Motor neuron (in vitro differentiated cells): ENCODE measurements around the gene TSPAN3. TPM values are rescaled to one million over a fixed set of nuclear protein-coding genes. Genes with fewer than 3 reads are reported as not detected.

ENCODE experiments used
- ATAC-seq, 8 experiments: fragments of 200-7000 bp; cut with Tn5 transposase; replicated peaks in 6 of 8; 2 replicates each; pipeline ENCODE4 v1.8.0; 2021; ENCODE audit warnings: mild to moderate bottlenecking in 8 of 8, moderate library complexity in 8 of 8
- H3K27ac ChIP-seq, 2 donors: fragments of 250-450 bp; sonication (Bioruptor Pico); 2 replicates each; pipeline ENCODE4 v1.9.0; 2021; ENCODE audit warnings: antibody characterized with exemption in 2 of 2, mild to moderate bottlenecking in 2 of 2, moderate library complexity in 1 of 2
- H3K4me1 ChIP-seq, 2 donors: fragments of 250-450 bp; sonication (Bioruptor Pico); replicated peaks in 1 of 2; 2 replicates each; pipeline ENCODE4 v1.6.1; 2021; ENCODE audit warnings: antibody characterized with exemption in 2 of 2, mild to moderate bottlenecking in 2 of 2, moderate library complexity in 1 of 2
- H3K4me3 ChIP-seq, 5 donors: fragments of 250-450 bp; sonication (Bioruptor Pico); 2 replicates each; pipeline ENCODE4 v1.9.0; 2021; ENCODE audit warnings: antibody characterized with exemption in 5 of 5, mild to moderate bottlenecking in 5 of 5, moderate library complexity in 4 of 5
- WGBS, 10 experiments: fragments of 450-650 bp; shearing (Covaris generic); methylation state at CpG; one replicate each; pipeline ENCODE4 v1.0.0; 2022; 5-methylcytosine and 5-hydroxymethylcytosine counted together
- in situ Hi-C, 9 experiments: fragments of 400-800 bp; cut with MboI; loops; one replicate each; pipeline ENCODE4 v1.15.0; 2021; ENCODE audit warnings: low sequenced_read_pairs in 9 of 9, low pct_unique_long_range_greater_than_20kb in 2 of 9; ENCODE audit not compliant: unreplicated experiment in 9 of 9
- total RNA-seq, 8 experiments: library from RNA; unstranded; fragments of 300-600 nt; gene quantifications; 2 replicates each; pipeline versions ENCODE4 v1.2.3 to v1.2.4, GENCODE V29; 2022

The TSPAN3 gene
- total RNA-seq, 8 experiments from 2014 or later = 153 to 545 (median 224) TPM

- peaks cover 24 to 26% of the 10 kb centered on the region in 2 donors for H3K4me1 ChIP-seq
- 40 to 89% (median 74%) methylated on average over 1 to 6 of the region's 12 CpGs; no CpG with 5 or more reads in 4 of the 10 experiments for WGBS, 10 experiments
- no peak overlapping the region for H3K4me3 ChIP-seq
- in situ Hi-C loops = no loop called here
- no peak for ATAC-seq
- no peak overlapping the region for H3K27ac ChIP-seq
Measured at GRCh38 chr15:77027111-77027696, 43.7 kb downstream of the TSPAN3 start.

- in situ Hi-C loops = no loop called here
- 86 to 100% (median 100%) methylated on average over 1 to 8 of the region's 12 CpGs; no CpG with 5 or more reads in 7 of the 10 experiments for WGBS, 10 experiments
- no peak for ATAC-seq
- Histone ChIP-seq H3K27ac (no peak overlapping the region), H3K4me3 (no peak overlapping the region), H3K4me1 (peaks cover 24 to 26% of the 10 kb centered on the region in 2 donors)
Measured at GRCh38 chr15:77026501-77027110, 44.3 kb downstream of the TSPAN3 start.

- no peak for ATAC-seq
- in situ Hi-C loops = no loop called here
- WGBS, 10 experiments = 83 to 100% (median 88%) methylated on average over 1 to 3 of the region's 4 CpGs; no CpG with 5 or more reads in 6 of the 10 experiments
- H3K4me1 ChIP-seq = peaks cover 18 to 22% of the 10 kb centered on the region in 2 donors
- H3K27ac ChIP-seq = no peak overlapping the region
- H3K4me3 ChIP-seq = no peak overlapping the region
Measured at GRCh38 chr15:77025941-77026411, 44.9 kb downstream of the TSPAN3 start.

DNA sequence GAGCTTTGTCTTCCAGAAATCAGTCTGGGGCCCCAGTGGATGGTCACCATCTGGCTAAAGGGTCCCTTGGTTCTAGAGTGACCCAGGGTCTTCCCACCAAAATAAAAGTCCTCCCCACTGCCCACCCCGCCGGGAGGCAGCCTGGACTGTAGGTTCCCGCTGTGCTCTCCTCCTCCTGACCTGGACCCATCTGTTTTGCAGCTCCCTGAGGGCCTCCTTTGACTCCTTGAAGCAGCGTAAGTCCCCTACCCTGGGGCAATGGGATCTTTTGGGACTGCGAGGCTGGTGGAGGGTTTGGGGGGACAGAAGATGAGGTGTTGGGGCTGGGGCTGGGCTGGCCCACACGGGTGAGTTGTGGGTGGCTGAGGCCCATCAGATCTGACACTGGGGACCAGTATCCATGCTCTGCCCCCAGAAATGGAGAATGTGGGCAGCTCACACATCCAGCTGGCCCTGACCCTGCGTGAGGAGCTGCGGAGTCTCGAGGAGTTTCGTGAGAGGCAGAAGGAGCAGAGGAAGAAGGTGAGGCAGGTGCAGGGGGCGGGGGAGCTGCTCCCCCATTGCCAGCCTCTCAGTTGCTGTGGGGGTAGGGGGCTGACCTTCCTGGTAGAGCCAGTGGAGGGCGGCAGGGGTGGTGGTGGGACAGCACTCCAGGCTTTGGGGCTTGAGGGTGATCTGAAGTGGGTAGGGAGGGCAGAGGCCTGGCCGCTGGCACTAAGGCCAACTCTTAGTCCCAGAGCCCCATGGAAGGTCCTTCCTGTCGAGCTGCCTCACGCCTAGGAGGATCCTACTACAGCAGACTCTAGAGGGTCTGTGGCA lies 45.6 kb downstream of the TSPAN3 start:
- WGBS, 10 experiments = 58% methylated on average over 2 of the region's 15 CpGs; no CpG with 5 or more reads in 9 of the 10 experiments
- in situ Hi-C loops = no loop called here
- peak in 1 of 8 experiments; percentile 1 for ATAC-seq
- H3K4me3 ChIP-seq = no peak overlapping the region
- H3K4me1 ChIP-seq = peaks cover 11 to 15% of the 10 kb centered on the region in 2 donors
- no peak overlapping the region for H3K27ac ChIP-seq

DNA sequence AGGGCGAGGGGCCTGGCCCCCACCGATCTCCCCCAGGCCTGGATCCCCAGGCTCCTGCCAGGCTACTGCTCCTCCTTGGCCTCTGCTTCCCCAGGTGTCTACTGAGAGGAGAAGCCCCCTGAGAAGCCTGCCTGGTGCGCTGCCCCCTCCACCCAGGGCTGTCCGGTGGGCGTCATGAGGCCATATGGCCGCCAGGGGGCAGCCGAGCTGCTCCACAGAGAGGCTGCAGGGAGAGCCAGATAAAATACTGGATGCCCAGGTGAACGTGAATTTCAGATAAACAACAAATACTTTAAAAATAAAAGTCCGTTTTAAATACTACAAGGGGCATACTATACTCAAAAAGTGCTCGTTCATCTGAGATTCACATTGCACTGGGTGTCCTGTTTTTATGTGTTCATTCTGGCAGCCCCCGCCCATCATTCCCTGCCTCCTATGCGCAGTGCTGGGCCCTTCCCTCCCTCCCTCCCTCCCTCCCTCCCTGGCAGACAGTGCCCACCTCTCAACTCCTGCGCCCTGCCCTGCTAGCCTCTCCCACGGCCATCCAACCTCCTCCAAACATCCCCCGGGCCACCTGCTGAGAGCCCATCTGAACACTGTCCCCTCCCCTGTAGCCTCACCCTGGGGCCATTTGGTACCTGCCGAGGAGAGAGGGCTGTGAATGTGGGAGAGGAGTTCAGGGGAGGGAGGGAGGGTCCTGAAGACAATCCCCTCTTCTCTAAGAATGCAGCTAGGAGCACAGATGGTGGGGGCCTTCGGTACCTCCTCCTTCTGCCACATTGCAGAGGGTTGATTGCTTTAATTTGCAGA lies 46.4 kb downstream of the TSPAN3 start:
- peaks cover 6 to 11% of the 10 kb centered on the region in 2 donors for H3K4me1 ChIP-seq
- WGBS, 10 experiments = 0 to 17% (median 3%) methylated on average over 1 to 5 of the region's 17 CpGs; no CpG with 5 or more reads in 7 of the 10 experiments
- peak; percentile 49 to 79 (median 65) for ATAC-seq
- in situ Hi-C loops = no loop called here
- no peak overlapping the region for H3K27ac ChIP-seq
- no peak overlapping the region for H3K4me3 ChIP-seq

DNA sequence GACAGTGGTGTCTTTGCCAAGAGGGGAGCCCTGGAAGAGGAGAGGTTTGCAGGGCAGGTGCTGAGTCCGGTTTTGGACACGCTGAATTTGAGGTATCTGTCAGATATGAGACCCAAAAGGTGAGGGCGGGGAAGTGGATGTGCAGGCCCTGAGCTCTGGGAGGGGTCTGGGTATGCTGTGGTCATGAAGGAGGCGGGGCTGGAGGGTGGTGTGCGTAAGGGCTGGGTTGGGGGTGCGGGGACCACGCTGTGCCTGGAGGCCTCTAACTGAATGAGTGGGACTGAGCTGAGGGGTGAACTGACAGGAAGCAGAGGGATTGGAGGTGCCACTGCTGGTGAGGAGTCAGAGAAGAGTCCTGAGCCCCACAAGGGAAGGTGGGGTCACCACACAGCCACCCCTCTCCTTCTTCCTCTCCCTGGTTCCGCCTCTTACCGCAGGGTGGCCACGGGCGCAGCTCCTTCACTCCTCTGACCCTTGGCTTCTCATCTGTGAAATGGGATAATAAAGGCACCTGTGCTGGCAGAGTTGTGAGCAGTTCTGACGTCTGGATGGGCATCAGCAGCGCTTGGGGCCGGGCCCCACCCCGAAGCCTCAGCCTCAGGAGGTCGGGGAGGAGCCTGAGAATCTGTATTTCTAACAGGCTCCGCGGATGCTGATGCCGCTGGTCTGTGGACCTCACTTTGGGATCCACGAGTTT lies 47.2 kb downstream of the TSPAN3 start:
- 30 to 82% (median 47%) methylated on average over 1 to 4 of the region's 20 CpGs; no CpG with 5 or more reads in 6 of the 10 experiments for WGBS, 10 experiments
- no peak for ATAC-seq
- Histone ChIP-seq H3K27ac (no peak overlapping the region), H3K4me3 (no peak overlapping the region), H3K4me1 (peaks cover 6 to 11% of the 10 kb centered on the region in 2 donors)
- in situ Hi-C loops = no loop called here

GRCh38 chr15:77022646-77023575 lies 48.0 kb downstream of the TSPAN3 start:
- in situ Hi-C loops = no loop called here
- no peak overlapping the region for H3K27ac ChIP-seq
- no peak overlapping the region for H3K4me3 ChIP-seq
- peaks cover 2 to 5% of the 10 kb centered on the region in 2 donors for H3K4me1 ChIP-seq
- no peak for ATAC-seq
- 77 to 100% (median 97%) methylated on average over 1 to 11 of the region's 14 CpGs; no CpG with 5 or more reads in 2 of the 10 experiments for WGBS, 10 experiments

DNA sequence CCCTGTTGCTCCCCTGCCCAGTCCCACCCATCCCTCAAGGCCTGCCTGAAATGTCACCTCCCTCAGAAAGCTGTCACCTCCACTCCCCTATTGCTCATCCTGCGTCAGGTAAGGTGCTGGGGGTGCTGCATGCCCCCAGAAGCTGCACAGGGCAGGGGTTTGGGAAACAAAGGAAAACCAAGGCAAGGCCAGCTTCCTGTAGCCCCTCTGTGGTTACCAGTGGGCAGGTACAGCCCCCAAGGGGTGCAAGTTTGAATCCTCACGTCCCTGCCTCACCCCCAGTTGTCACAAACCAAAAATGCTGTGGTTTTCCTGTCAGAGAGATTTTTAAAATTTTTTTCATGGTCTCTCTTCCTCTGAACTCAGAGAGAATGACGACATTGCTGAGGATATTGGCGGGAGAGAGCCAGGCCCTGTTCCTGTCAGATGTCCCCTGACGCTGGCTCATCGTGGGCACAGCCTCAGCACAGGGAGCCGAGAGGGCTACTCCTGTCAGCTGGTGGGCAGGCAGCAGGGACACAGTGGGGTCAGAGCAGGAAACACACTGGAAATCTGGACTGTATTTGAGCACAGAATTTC lies 49.0 kb downstream of the TSPAN3 start:
- 18 to 100% (median 71%) methylated on average over 1 to 7 of the region's 7 CpGs; no CpG with 5 or more reads in 2 of the 10 experiments for WGBS, 10 experiments
- ATAC-seq = peak in 1 of 8 experiments; percentile 15
- H3K27ac ChIP-seq = no peak overlapping the region

DNA sequence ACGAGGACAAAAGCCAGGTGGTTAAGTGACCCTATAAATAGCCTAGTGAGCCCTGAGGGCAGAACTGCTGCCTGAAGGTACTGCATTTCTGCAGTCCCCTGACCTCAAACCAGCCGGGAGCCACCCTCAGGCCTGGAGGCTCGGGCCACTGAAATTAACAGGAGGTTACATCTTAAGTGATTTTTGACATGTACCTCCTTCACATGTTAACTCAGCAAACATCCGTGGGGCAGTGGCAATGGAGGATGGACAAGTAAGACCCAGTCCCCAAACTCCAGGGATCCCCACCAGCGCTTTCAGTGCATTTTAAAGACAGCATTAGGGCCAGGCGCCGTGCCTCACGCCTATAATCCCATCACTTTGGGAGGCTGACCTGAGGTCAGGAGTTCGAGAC lies 49.8 kb downstream of the TSPAN3 start:
- peaks cover 2% of the 10 kb centered on the region in 2 donors for H3K4me1 ChIP-seq
- in situ Hi-C loops = no loop called here
- WGBS, 10 experiments = 67 to 100% (median 94%) methylated on average over 1 to 9 of the region's 9 CpGs; no CpG with 5 or more reads in 4 of the 10 experiments
- H3K4me3 ChIP-seq = no peak overlapping the region
- no peak for ATAC-seq
- H3K27ac ChIP-seq = no peak overlapping the region

More for the DNA sequence above, 49.0 kb downstream of the TSPAN3 start:
- Histone ChIP-seq H3K4me3 (no peak overlapping the region), H3K4me1 (no peaks in the 10 kb centered on the region)
- in situ Hi-C loops = no loop called here

GRCh38 chr15:77020348-77021087 lies 50.4 kb downstream of the TSPAN3 start:
- ATAC-seq = no peak
- H3K27ac ChIP-seq = no peak overlapping the region
- 80 to 83% (median 82%) methylated on average over 1 to 2 of the region's 6 CpGs; no CpG with 5 or more reads in 7 of the 10 experiments for WGBS, 10 experiments
- peaks cover 7 to 8% of the 10 kb centered on the region in 2 donors for H3K4me1 ChIP-seq
- in situ Hi-C loops = no loop called here
- no peak overlapping the region for H3K4me3 ChIP-seq
